Measurements from ENCODE around the gene TTC34.

- TF ChIP-seq CTCF (IDR thresholded peaks at IDR 0.05) (no peak), EZH2phosphoT487 (IDR thresholded peaks at IDR 0.05) (no peak)
These were observed 197.2 kb downstream of the TTC34 start for GRCh38 chr1:2604156-2604843.

All from neural progenitor cell (in vitro differentiated cells).